GM18870 (cell line): ENCODE measurements around the gene ANKRD52.
"Not testable (repeated sequence)": the region's sequence is repeated elsewhere in the genome, so short reads cannot be mapped to it uniquely, and the experiment has no call there.

Experiments
- ATAC-seq: cut with Tn5 transposase; IDR thresholded peaks from one replicate; pipeline ENCODE4 v1.9.1; 2021; ENCODE audit warnings: moderate library complexity; ENCODE audit not compliant: unreplicated experiment

ANKRD52 gene

DNA sequence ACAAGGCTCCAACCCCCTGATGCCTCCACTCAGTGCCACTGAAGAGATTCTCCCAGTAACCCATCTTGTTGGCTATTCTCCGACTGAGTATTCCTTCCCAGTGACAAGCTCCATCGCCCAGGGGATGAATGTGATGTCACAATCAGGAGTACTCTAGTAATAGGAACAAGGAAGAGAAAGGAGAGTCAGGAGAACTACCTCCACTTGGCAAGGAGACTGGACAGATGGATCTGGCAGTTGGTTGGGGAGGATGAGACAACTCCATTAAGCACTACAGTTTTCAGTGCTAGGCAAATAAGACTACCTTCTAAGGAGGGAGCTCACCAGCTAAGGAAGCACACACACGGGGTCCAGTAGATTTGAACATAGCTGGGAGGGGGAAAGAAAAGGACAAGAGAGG, 41.7 kb downstream of the ANKRD52 start:
- no peak for ATAC-seq

DNA sequence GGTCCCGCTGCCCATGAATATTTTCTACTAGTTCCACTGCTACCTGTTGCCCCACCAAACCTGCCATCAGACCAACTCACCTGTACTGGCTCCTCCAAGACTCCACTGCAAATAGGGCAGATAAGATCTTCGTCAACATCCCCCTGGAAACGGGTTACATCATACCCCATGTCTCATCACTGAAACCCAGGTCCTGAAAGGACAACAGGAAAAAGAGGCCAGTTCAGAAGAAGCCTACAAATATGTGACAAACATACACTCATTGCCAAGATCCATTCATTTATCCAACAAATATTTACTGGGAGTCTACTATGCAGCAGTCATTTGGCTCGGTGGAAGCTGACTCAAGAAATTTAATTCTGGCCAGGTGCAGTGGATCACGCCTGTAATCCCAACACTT, 44.3 kb downstream of the ANKRD52 start:
- no peak for ATAC-seq

DNA sequence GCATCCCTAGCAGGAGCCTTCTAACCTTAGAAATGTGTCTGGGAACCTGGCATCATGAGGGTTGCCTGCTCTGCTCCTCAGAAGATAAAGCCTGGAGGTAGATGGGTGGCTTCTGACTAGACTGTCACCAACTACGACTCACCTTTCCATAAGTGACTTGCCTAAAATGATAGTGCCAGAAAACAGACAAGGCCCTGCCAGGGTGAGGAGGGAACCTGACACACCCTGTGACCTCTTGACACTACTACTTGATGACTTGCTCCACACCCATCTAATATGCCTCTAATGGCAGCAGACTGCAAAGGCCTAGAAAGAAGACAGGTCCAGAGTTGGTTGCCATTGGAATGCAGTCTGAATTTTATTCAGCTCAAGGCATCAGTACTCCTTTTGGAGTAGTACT, 45.8 kb downstream of the ANKRD52 start:
- ATAC-seq, result no peak

DNA sequence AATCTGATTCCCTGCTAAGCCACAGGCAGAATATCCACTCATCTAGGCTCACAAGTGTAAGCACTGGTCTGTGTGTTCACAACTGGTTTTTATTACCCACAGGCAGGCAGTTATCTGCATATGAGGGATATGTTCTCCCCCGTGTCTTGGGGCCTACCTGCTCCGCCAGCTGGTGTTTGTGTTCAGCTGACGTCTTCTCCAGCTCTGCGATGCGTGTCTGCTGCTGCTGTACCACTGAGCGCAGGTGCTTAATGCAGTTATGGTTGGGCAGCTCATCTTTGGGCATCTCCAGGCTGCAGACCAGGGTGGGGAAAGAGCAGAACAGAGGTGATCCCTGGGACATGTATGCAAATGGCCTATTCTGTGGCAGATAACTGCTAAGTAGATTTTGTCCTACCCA, 50.2 kb downstream of the ANKRD52 start:
- ATAC-seq, result no peak

DNA sequence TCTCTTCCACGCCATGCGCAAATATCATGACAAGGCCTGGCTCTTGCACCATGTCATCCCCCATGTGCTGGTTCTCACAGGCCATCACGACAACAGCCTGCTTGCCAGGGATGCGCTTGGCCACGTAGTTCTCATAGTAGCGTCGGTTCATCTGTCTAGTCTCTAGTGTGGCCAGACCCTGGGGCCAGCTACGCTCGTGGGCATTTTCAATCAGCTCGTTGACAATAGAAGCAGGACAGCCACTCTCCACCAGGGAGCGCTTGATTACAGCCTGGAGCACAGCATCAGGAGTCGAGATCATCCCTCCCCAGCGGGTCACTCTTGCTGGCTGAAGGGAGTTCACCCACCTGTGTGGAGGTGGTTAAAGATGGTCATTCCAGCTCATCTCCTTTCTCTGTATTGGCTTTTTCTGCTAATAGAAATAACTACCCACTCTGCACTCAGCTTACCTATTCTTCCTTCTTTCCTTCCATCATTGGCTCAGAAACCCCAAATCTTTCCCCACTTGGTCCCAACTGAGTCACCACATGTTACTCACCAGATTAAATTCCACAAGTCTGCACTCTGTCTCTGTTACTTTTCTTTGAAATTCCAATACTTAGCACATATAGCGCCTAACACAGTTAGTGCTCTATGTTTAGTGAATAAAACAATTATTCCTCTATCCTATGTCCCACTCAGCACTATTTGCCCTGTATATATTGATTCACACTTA, 51.6 kb downstream of the ANKRD52 start:
- ATAC-seq, result no peak

DNA sequence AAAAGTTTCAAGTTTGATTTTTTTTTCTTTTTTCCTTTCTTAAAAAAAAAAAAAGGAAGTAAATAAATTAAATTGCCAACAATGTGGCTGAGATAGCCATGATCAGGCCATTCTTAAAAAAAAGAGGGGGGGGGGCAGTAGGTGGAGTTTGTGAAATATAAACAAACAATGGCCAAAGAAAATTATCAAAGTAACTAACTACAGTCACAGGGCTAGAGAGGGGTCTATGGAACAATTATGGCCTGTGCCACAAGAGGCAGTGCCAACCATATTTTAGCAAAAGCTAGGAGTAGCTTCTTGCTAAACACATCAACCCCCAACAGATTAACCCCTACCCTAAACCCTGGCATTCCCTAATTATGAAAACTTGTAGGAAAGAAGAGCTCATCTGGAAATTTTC, 52.7 kb downstream of the ANKRD52 start:
- ATAC-seq, result no peak

DNA sequence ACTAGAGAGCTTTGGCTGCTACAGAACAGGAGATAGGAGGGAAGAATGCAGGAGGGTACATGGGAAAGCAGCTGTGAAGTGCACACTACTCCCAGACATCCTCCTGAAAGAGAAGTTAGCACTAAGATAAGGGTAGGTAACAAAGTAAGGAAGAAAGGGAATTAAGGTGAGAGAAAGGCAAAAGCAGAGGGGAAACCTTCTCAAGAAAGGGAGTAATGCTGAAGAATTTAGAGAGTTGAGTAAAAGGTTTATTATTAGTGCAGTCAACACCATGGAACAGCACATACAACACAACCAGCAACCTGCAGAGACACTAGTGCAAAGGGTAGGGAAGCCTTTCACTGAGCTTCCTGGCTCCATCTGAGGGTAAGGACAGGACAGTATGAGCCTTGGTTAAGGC, 53.9 kb downstream of the ANKRD52 start:
- ATAC-seq, result no peak

DNA sequence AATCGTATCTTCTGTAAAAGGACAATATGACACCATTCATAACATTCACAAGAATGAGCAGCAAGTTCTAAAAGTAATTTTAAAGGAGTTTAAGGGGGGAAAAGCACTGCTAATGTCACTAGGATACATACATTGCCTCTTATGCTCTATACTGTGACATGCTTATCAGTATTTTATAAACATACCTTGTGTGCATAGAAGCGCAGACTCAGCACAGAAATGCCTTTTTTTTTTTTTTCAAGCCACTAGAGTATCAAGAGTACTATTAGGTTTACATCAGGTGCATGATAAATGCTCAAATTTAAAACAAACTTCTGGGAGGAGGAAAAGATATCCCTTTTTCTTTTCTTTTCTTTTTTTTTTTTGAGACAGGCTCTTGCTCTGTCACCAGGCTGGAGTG, 55.3 kb downstream of the ANKRD52 start:
- ATAC-seq, result no peak

DNA sequence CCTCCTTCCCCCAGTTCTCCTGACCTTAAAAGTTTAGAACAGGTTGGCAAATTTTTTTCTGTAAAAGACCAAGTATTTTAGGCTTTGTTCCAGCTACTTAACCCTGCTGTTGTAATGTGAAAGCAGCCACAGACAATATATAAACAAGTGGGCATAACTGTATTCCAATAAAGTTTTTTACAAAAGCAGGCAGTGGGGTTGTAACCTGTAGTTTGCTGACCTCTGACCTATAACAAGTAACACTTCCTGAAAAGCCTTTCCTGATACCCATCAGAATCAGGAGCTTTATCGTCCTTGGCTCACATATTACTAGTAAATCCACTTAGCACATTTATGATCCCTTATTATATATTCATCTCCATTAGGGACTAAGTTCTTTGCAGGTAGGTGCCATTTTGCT, 55.8 kb downstream of the ANKRD52 start:
- ATAC-seq, result no peak

DNA sequence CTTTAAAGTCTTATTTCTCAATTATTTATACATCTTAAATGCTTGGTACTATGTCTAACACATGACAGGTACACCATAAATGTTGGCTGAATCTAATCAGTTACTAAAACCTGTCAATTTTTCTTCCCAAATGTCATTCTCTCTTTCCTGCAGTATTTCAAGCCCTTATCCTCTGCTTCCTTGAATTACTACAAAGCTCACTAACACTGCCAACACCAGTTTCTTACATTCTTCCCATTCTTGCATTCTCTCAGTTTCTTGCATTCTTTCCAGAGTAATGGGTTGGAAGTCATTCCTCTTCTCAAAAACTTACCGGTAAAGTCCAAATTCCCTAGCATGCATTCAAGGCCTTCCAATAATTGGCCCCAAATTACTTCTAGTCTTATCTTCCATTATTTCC, 59.3 kb downstream of the ANKRD52 start:
- no peak for ATAC-seq

DNA sequence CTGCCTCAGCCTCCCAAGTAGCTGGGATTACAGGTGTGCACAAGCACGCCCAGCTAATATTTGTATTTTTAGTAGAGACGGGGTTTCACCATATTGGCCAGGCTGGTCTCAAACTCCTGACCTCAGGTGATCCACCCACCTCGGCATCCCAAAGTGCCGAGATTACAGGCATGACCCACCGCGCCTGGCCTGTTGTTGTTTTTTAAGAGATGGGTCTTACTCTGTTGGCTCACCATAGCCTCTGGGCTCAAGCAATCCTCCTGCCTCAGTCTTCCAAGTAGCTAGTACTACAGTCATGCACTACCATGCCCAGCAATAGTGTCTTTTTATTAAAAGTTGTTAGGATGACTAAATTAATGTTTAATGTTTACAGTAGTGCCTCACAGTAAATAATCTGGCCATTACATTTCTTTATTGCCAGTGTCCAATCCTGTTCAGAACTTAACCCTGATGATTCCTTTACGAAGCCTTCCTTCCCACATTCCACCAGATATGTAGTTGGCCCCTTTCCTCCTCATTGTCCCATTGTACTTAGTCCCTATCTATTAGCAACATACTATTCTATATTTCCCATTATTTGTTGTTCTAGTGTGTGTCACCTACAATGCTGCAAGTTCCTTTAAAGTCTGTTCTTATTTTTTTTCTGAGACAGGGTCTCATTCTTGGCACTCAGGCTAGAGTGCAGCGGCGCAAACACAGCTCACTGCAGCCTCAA, 60.1 kb downstream of the ANKRD52 start:
- ATAC-seq, result no peak

DNA sequence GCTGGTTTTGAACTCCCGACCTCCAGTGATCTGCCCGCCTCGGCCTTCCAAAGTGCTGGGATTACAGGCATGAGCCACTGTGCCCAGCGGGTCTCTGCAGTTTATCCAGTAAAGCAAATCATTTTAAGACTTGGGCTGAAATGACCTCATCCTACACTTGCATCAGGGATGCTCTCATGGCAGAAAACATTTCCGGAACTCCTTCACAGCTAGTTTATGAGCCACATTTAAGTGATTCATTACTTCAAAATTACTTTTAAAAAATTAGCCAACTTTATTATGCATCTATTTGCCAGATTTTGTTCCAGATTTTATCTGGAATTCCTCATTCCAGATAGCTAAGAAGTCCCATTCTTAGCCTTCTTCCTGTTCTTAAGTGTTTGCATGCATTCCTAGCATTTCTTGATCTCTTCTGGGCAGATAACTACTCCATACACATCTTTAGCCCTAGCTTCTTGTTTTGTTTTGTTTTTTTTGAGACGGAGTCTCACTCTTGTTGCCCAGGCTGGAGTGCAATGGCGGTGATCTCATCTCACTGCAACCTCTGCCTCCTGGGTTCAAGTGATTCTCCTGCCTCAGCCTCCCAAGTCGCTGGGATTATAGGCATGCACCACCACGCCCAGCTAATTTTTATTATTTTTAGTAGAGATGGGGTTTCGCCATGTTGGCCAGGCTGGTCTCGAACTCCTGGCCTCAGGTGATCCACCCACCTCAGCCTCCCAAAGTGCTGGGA, 61.2 kb downstream of the ANKRD52 start:
- ATAC-seq, result not testable (repeated sequence)

DNA sequence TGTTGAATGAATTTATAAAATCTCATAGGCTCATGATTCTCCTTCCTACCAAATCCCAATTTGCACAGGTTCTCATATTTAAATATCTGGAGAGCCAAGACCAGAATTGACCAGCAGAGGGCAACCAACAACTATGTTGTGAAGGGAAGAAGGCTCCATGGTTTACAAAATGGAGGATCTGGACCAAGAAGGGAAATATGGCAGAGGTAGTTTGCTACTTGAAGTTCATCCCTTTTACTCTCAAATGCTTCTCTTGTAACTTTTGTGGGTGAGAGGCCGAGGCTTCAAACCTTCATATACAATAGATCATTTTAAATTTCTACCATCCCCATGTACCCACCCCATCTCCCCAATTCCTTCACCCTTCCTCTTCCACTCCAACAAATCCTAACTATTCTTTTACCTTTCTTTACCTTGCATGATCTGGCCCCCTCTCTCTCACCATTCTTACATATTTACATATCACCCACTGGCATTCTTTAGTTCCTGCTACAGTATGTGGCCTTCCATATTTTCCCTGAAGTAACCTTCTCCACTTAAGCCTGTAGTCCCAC, 65.1 kb downstream of the ANKRD52 start:
- no peak for ATAC-seq

DNA sequence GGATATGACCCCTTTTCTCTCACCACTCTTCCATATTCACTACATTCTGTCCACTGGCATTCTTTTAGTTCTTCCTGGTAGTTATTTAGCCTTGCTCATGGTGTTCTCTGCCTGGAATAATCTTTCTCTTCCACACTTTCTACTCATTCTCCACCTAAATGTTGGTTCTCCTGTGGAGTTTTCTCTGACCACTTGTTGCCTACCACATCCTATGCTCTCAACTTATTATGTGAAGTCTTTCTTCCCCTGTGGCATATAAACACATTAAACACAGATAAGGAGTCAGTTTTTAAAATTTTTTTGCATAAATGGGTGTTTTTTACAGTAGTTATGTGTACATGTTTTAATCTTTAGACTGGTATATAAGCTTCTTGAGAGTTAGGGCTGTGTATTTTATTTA, 65.6 kb downstream of the ANKRD52 start:
- no peak for ATAC-seq

DNA sequence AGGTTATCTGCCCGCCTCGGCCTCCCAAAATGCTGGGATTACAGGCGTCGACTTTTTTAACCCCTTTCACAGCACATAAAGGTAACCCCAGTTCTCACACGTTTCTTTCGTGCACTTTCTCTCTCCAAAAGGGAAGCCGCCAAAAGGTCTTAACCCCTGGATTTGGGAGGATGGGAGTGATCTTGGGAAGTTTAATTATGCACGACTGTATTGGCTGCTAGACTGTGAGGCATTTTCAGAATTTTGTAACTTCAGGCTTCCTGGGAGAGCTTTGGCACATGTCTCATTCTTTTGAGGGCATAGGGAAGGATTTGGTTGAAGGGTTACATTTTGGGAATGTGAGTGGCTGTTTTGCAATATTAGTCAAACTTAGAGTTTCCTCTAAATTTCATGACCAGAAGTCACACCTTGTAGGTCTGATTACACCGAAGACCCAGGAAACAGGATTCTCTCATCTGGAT, 67.5 kb downstream of the ANKRD52 start:
- no peak for ATAC-seq

DNA sequence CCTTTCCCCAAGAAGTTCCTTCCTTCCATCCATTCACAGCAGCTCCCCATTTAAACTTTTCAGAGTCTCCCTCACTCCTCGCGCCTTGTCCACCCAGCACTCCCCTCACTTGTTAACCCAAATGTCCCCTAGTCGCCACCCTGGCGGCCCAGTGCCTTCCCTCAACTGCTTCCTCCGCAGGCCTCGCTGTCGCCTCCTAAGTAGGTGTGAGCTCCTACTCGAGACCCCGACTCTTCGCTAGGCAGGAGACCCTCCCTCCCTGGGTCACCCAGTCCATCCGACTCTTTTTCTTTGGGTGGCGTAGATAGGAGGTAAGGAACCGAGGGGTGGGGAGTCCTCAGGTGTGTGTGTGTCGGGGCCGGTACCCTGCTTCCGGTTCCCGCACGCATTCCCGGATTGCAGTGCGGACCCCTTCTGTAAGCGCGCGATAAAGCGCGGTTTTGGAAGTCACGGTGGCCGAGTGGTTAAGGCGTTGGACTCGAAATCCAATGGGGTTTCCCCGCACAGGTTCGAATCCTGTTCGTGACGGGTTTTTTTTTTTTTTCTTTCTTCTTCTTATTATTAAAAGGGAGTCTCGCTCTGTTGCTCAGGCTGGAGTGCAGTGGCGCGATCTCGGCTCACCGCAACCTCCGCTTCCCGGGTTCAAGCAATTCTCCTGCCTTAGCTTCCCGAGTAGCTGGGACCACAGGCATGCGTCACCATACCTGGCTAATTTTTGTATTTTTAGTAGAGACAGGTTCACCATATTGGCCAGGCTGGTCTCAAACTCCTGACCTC, 68.1 kb downstream of the ANKRD52 start:
- no peak for ATAC-seq

DNA sequence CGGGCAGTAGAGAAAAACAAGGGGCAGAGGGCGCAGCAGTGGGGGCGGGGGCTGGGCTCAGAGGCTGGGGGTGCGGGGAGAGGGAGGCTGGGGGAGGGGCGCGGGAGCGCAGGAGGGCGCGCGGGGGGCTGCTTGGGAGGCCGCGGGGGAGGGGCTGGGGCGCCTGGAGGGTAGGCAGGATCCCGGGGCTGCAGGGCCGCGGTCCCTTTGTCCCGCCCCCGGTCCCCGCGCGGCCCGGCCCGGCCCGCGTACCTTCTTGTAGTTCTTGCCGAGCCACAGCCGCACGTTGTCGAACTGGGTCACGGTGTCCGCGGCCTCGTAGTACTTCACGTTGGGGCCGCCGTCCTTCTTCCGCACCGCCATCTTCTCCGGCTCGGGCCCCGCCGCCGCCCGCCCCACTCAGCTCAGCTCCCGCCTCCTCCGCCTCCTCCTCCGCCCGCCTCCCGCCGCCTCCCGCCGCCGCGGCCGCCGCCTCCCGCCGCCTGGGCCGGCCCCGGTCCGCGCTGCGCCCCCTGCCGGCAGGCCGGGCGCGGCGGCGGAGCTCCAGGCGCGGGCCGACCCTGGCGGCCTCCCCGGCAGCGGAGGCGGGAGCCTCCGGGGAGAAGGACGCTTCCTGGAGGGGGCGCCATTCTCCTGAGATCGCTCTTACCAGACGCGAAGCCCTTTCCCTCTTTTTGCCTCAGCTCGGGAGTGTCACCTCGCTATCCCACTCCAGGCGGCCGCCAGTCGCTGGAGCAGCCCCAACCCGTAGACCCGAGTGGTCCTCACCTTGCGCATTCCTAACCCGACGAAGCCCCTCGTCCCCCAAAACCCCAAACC, 68.9 kb downstream of the ANKRD52 start, which contains the start of gene SMARCC2:
Gene SMARCC2 (minus strand): TSS at position 385 of the 819 bp plus-strand sequence. CDS start 22 bp downstream, at position 363.
- no peak for ATAC-seq

DNA sequence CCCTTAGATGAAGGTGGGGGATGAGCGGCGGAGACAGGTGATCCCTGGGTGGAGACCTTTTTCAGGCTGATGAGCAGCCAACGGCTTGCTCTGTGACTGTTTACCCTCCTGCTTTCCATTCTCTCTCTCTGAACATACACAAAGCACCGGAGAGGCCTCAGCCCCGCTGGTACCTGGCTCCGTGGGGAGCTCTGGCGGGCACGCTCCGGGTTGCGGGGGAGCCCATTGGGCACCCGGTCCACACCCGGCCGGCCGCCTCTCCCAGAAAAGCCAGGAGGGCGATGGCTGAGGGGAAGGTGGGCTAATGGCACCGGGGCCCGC, 69.4 kb downstream of the ANKRD52 start:
- no peak for ATAC-seq

DNA sequence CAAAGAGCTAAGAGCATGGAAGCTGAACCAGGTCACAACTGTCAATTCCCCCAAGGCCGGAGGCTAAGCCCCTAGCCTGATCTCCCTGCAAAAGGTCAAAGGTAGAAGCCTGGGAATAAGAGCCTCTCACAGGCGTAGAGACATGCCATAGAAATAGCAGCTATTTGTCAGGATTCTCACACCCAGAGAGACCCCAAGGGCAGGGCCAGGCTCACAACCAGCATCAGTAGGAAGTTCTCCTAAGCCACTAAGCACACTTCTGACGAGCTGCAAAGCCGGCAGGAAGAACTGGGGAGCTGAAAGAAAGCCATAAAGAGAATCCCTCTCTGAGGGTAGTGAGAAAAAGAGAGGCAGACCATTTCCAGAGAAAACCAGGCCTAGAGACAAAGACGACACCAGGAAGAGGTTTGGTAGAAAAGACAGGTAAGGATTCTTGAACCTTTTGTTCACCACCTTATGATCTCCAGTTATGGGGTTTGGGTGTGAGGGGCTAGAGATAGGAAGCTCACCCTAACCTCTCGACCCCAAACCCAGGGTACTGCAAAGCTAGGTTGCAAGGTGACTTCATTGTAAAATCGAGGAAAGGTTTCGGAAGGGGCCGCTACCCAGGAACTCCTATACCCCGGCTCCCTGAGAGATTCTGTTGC, 69.9 kb downstream of the ANKRD52 start:
- no peak for ATAC-seq
